ENCODE measurements around the gene FMOD.

FMOD gene

GRCh38 chr1:203360547-203361185, 9.7 kb upstream of the FMOD start:
- no peak for DNase-seq (ENCODE audit: low read depth)

- no peak for DNase-seq (ENCODE audit: low read depth)
These were observed 8.2 kb upstream of the FMOD start for GRCh38 chr1:203359010-203359571.

- DNase-seq (ENCODE audit: low read depth) = no peak
These were observed 3.3 kb upstream of the FMOD start for GRCh38 chr1:203354246-203354645.

- no peak for DNase-seq (ENCODE audit: low read depth)
These were observed 2.6 kb upstream of the FMOD start for GRCh38 chr1:203353486-203353885.

- no peak for DNase-seq (ENCODE audit: low read depth)
These were observed 973 bp downstream of the FMOD start for GRCh38 chr1:203349773-203350524.

GRCh38 chr1:203349166-203349565, 1.8 kb downstream of the FMOD start:
- DNase-seq (ENCODE audit: low read depth) = no peak

GRCh38 chr1:203346769-203347102, 4.2 kb downstream of the FMOD start:
- DNase-seq (ENCODE audit: low read depth) = no peak

GRCh38 chr1:203346060-203346768, 4.7 kb downstream of the FMOD start:
- no peak for DNase-seq (ENCODE audit: low read depth)

- no peak for DNase-seq (ENCODE audit: low read depth)
These were observed 6.8 kb downstream of the FMOD start for GRCh38 chr1:203343956-203344754.

- DNase-seq (ENCODE audit: low read depth) = no peak
These were observed 8.6 kb downstream of the FMOD start for GRCh38 chr1:203342192-203342940.

- DNase-seq (ENCODE audit: low read depth) = no peak
These were observed 10.7 kb downstream of the FMOD start for GRCh38 chr1:203340112-203340790.

- no peak for DNase-seq (ENCODE audit: low read depth)
These were observed 12.4 kb downstream of the FMOD start for GRCh38 chr1:203338335-203339036.

- DNase-seq (ENCODE audit: low read depth) = no peak
These were observed 14.8 kb downstream of the FMOD start for GRCh38 chr1:203336097-203336496.

GRCh38 chr1:203335503-203335902, 15.4 kb downstream of the FMOD start:
- no peak for DNase-seq (ENCODE audit: low read depth)

- DNase-seq (ENCODE audit: low read depth) = no peak
These were observed 19.7 kb downstream of the FMOD start for GRCh38 chr1:203331224-203331623.

GRCh38 chr1:203328714-203329122, 22.2 kb downstream of the FMOD start:
- DNase-seq (ENCODE audit: low read depth) = no peak

GRCh38 chr1:203327684-203328457, 23.1 kb downstream of the FMOD start:
- DNase-seq (ENCODE audit: low read depth) = no peak

GRCh38 chr1:203326830-203327683, 23.9 kb downstream of the FMOD start:
- peak; percentile 92 for DNase-seq (ENCODE audit: low read depth)
